IMR-90 (cell line): ENCODE measurements around the gene ANGPTL1. TPM values are rescaled to one million over a fixed set of nuclear protein-coding genes. Genes with fewer than 3 reads are reported as not detected.

Experiments used
- ATAC-seq: fragments of 200-7000 bp; cut with Tn5 transposase; 2 replicates; pipeline ENCODE4 v1.9.1; 2020; ENCODE audit warnings: low read depth, mild to moderate bottlenecking, moderate library complexity
- BruUV-seq: library from RNA; stranded (reverse); fragments of 400-500 nt; replicated peaks from 2 replicates; lab custom pipeline; 2021; lab: Mats Ljungman, UMichigan
- CTCF ChIA-PET: fragments of 300-600 bp; formaldehyde crosslinking; extraction: SDS; loops from one replicate; lab custom pipeline; 2021; ENCODE audit warnings: antibody characterized with exemption; lab: Yijun Ruan, JAX
- POLR2A ChIA-PET: fragments of 300-600 bp; sonication (Branson Sonifier 250); formaldehyde crosslinking; loops from one replicate; lab custom pipeline; 2022; ENCODE audit warnings: antibody characterized with exemption; ENCODE audit not compliant: unreplicated experiment; lab: Charles Lee
- DNase-seq: peaks from one replicate; pipeline ENCODE4 v3.0.0; 2013
- H2AFZ ChIP-seq: replicated peaks from 2 replicates; pipeline ENCODE3; 2013; ENCODE audit warnings: low read length, mild to moderate bottlenecking; ENCODE audit not compliant: poor library complexity
- H2AK5ac ChIP-seq: 2 replicates; pipeline ENCODE4 v1.6.1; 2013; ENCODE audit warnings: low read depth, low read length, inconsistent platforms
- H2AK9ac ChIP-seq: replicated peaks from 2 replicates; pipeline ENCODE3; 2013; ENCODE audit warnings: mild to moderate bottlenecking, low read depth, low read length, moderate library complexity; ENCODE audit not compliant: poor library complexity
- H2BK120ac ChIP-seq: 2 replicates; pipeline ENCODE4 v1.6.1; 2013; ENCODE audit warnings: low read depth, low read length, inconsistent platforms
- H2BK15ac ChIP-seq: 3 replicates; pipeline ENCODE4 v1.6.1; 2013; ENCODE audit warnings: low read depth, low read length, inconsistent platforms
- H2BK20ac ChIP-seq: 2 replicates; pipeline ENCODE4 v1.6.1; 2013; ENCODE audit warnings: low read depth, mild to moderate bottlenecking, inconsistent platforms, low read length, moderate library complexity
- H2BK5ac ChIP-seq: 2 replicates; pipeline ENCODE4 v1.6.1; 2013; ENCODE audit warnings: mild to moderate bottlenecking, low read depth, low read length, inconsistent platforms; ENCODE audit not compliant: poor library complexity, severe bottlenecking
- H3K14ac ChIP-seq: replicated peaks from 2 replicates; pipeline ENCODE4 v1.6.1; 2013; ENCODE audit warnings: low read depth, low read length, inconsistent platforms
- H3K18ac ChIP-seq: 2 replicates; pipeline ENCODE4 v1.6.1; 2013; ENCODE audit warnings: low read depth, low read length, control low read depth
- H3K23ac ChIP-seq: 2 replicates; pipeline ENCODE4 v1.6.1; 2013; ENCODE audit warnings: low read depth, low read length, inconsistent platforms
- H3K27ac ChIP-seq: 2 replicates; pipeline ENCODE4 v1.5.1; 2013; ENCODE audit warnings: mild to moderate bottlenecking, control low read depth, low read length; ENCODE audit not compliant: insufficient read depth
- H3K27me3 ChIP-seq: 2 replicates; pipeline ENCODE4 v1.6.1; 2013; ENCODE audit warnings: low read length; ENCODE audit not compliant: control insufficient read depth, insufficient read depth
- H3K36me3 ChIP-seq: 2 replicates; pipeline ENCODE4 v1.6.1; 2013; ENCODE audit warnings: low read length, mixed read lengths; ENCODE audit not compliant: control insufficient read depth, insufficient read depth
- H3K4ac ChIP-seq: 2 replicates; pipeline ENCODE4 v1.6.1; 2013; ENCODE audit warnings: low read depth, low read length, inconsistent platforms
- H3K4me1 ChIP-seq: 2 replicates; pipeline ENCODE4 v1.6.1; 2013; ENCODE audit warnings: low read length, mixed read lengths; ENCODE audit not compliant: control insufficient read depth, insufficient read depth
- H3K4me2 ChIP-seq: 2 replicates; pipeline ENCODE4 v1.6.1; 2013; ENCODE audit warnings: low read depth, mild to moderate bottlenecking, control low read depth, low read length, moderate library complexity
- H3K4me3 ChIP-seq: 2 replicates; pipeline ENCODE4 v1.5.1; 2013; ENCODE audit warnings: low read depth, mild to moderate bottlenecking, control low read depth, low read length, moderate library complexity; ENCODE audit not compliant: insufficient read depth
- H3K56ac ChIP-seq: 2 replicates; pipeline ENCODE4 v1.6.1; 2013; ENCODE audit warnings: low read length, inconsistent platforms; ENCODE audit not compliant: insufficient read depth; ENCODE audit errors: extremely low read depth
- H3K79me1 ChIP-seq, 2 experiments: 2 replicates each; pipeline ENCODE4 v1.6.1; 2013; ENCODE audit warnings: low read length in 2 of 2, inconsistent platforms in 1 of 2, low read depth in 1 of 2
- H3K9ac ChIP-seq: 2 replicates; pipeline ENCODE4 v1.6.1; 2013; ENCODE audit warnings: low read depth, low read length, control low read depth
- H3K9me1 ChIP-seq: 2 replicates; pipeline ENCODE4 v1.6.1; 2013; ENCODE audit warnings: low read length, inconsistent platforms; ENCODE audit not compliant: insufficient read depth
- H3K9me3 ChIP-seq: 2 replicates; pipeline ENCODE4 v1.6.1; 2013; ENCODE audit warnings: low read length; ENCODE audit not compliant: control insufficient read depth, insufficient read depth
- H4K20me1 ChIP-seq: 2 replicates; pipeline ENCODE4 v1.6.1; 2013; ENCODE audit warnings: low read length, inconsistent platforms; ENCODE audit not compliant: insufficient read depth
- H4K5ac ChIP-seq: 2 replicates; pipeline ENCODE4 v1.6.1; 2013; ENCODE audit warnings: mild to moderate bottlenecking, low read depth, low read length, control low read depth
- H4K8ac ChIP-seq, 2 experiments: 2 replicates each; pipeline ENCODE4 v1.6.1; 2013; ENCODE audit warnings: low read depth in 2 of 2, low read length in 2 of 2, control low read depth in 1 of 2, inconsistent platforms in 1 of 2
- H4K91ac ChIP-seq: 2 replicates; pipeline ENCODE4 v1.6.1; 2013; ENCODE audit warnings: low read depth, low read length, inconsistent platforms; ENCODE audit not compliant: insufficient read depth
- BHLHE40 ChIP-seq: fragments of 150-350 bp; IDR thresholded peaks from 2 replicates; pipeline ENCODE4 v1.6.1; 2016; ENCODE audit warnings: mild to moderate bottlenecking, low read depth, low read length
- CEBPB ChIP-seq: IDR thresholded peaks from 2 replicates; pipeline ENCODE4 v1.6.1; 2012; ENCODE audit warnings: low read depth, low read length, improper control_type of control experiment
- CHD1 ChIP-seq: IDR thresholded peaks from 2 replicates; pipeline ENCODE4 v1.6.1; 2012; ENCODE audit warnings: low read depth, low read length, improper control_type of control experiment
- CTCF ChIP-seq: conservative IDR thresholded peaks from 2 replicates; pipeline ENCODE4 v1.5.1; 2012; ENCODE audit warnings: mild to moderate bottlenecking, low read depth, low read length, improper control_type of control experiment
- ELK1 ChIP-seq: fragments of 150-350 bp; IDR thresholded peaks from 2 replicates; pipeline ENCODE4 v1.6.1; 2016; ENCODE audit warnings: low read depth, mild to moderate bottlenecking, low read length, moderate library complexity, borderline replicate concordance
- FOS ChIP-seq: fragments of 150-350 bp; IDR thresholded peaks from 2 replicates; pipeline ENCODE4 v1.6.1; 2016; ENCODE audit warnings: low read depth, low read length
- MAFK ChIP-seq: IDR thresholded peaks from 2 replicates; pipeline ENCODE4 v1.6.1; 2012; ENCODE audit warnings: low read depth, low read length, improper control_type of control experiment
- MAZ ChIP-seq: IDR thresholded peaks from 2 replicates; pipeline ENCODE4 v1.6.1; 2012; ENCODE audit warnings: low read depth, mild to moderate bottlenecking, low read length, improper control_type of control experiment, moderate library complexity, borderline replicate concordance
- MXI1 ChIP-seq: IDR thresholded peaks from 2 replicates; pipeline ENCODE4 v1.6.1; 2012; ENCODE audit warnings: low read depth, mild to moderate bottlenecking, low read length, moderate library complexity, borderline replicate concordance
- NFE2L2 ChIP-seq: fragments of 150-350 bp; IDR thresholded peaks from 2 replicates; pipeline ENCODE4 v1.6.1; 2016; ENCODE audit warnings: low read depth, mild to moderate bottlenecking, low read length
- POLR2A ChIP-seq: IDR thresholded peaks from 2 replicates; pipeline ENCODE4 v1.6.1; 2012; ENCODE audit warnings: mild to moderate bottlenecking, low read depth, low read length
- RAD21 ChIP-seq: IDR thresholded peaks from 2 replicates; pipeline ENCODE4 v1.6.1; 2012; ENCODE audit warnings: low read length, improper control_type of control experiment
- RCOR1 ChIP-seq: IDR thresholded peaks from 2 replicates; pipeline ENCODE4 v1.6.1; 2012; ENCODE audit warnings: mild to moderate bottlenecking, low read length, improper control_type of control experiment; ENCODE audit not compliant: insufficient replicate concordance
- RFX5 ChIP-seq: IDR thresholded peaks from 2 replicates; pipeline ENCODE4 v1.8.0; 2012; ENCODE audit warnings: low read depth, mild to moderate bottlenecking, low read length, moderate library complexity
- SMC3 ChIP-seq: fragments of 150-350 bp; IDR thresholded peaks from 2 replicates; pipeline ENCODE4 v1.6.1; 2016; ENCODE audit warnings: low read depth, mild to moderate bottlenecking, antibody characterized with exemption, low read length, moderate library complexity
- USF2 ChIP-seq: fragments of 150-350 bp; IDR thresholded peaks from 2 replicates; pipeline ENCODE4 v1.6.1; 2017; ENCODE audit warnings: mild to moderate bottlenecking, antibody characterized with exemption, low read length, low read depth
- WGBS, 2 experiments: methylation state at CpG; one replicate each; pipeline versions ENCODE4 v1.1.5 to v1.1.7; 2013; ENCODE audit warnings: missing lambda C conversion rate in 2 of 2; ENCODE audit not compliant: insufficient read length in 1 of 2; ENCODE audit errors: extremely low coverage in 2 of 2; 5-methylcytosine and 5-hydroxymethylcytosine counted together
- dilution Hi-C: fragments of 300-500 bp; cut with HindIII; formaldehyde crosslinking; loops from one replicate; pipeline ENCODE4 v1.14.3; 2018; ENCODE audit warnings: low sequenced_read_pairs; ENCODE audit not compliant: unreplicated experiment
- in situ Hi-C: fragments of 300-500 bp; cut with MboI; formaldehyde crosslinking; loops from 3 replicates; pipeline ENCODE4 v1.14.3; 2019; ENCODE audit warnings: low sequenced_read_pairs, inconsistent platforms, mixed read lengths
- intact Hi-C: fragments of 100-400 bp; cut with micrococcal nuclease; formaldehyde crosslinking; loops from 2 replicates; pipeline ENCODE4 v1.10.0; 2022
- polyA plus RNA-seq, 3 experiments: library from polyadenylated mRNA; depleted of rRNA; stranded (reverse); fragments of >200 nt; gene quantifications; 2 replicates each; pipeline ENCODE4 v1.2.3, GENCODE V29; 2012; ENCODE audit warnings: low replicate concordance in 1 of 3
- total RNA-seq: library from RNA; depleted of rRNA; stranded (reverse); fragments of >200 nt; gene quantifications from 2 replicates; pipeline ENCODE4 v1.2.3, GENCODE V29; 2012

The ANGPTL1 gene
- total and polyA plus RNA-seq, 2 of the 4 experiments (the other 2 are of a cell fraction), result under 0.01 to 0.03 TPM

- Histone ChIP-seq H4K5ac (no peak overlapping the region), H3K9me3 (no peaks in the 10 kb centered on the region), H2AK5ac (no peak overlapping the region), H3K9ac (no peak overlapping the region), H3K27me3 (no peaks in the 10 kb centered on the region), H2AK9ac (no peak overlapping the region), H4K20me1 (no peaks in the 10 kb centered on the region), H3K56ac (no peak overlapping the region), H4K91ac (no peak overlapping the region), H2BK15ac (no peak overlapping the region), H3K14ac (no peak overlapping the region), H2BK120ac (no peak overlapping the region), H3K27ac (no peak overlapping the region), H3K4me1 (no peaks in the 10 kb centered on the region; the same call in 1 of the 2 replicates), H2BK5ac (no peak overlapping the region), H4K8ac (no peak overlapping the region), H3K4me3 (no peak overlapping the region), H2BK20ac (no peak overlapping the region), H3K4ac (no peak overlapping the region), H3K9me1 (peaks cover 4% of the 10 kb centered on the region), H3K79me1 (peaks cover 2 to 10% of the 10 kb centered on the region in 2 experiments; a peak in 2 of 4 replicates), H2AFZ (no peak overlapping the region), H3K36me3 (peaks cover 23% of the 10 kb centered on the region), H3K4me2 (no peak overlapping the region), H3K18ac (no peak overlapping the region), H3K23ac (no peak overlapping the region)
- DNase-seq (no peak), ATAC-seq (0 out of 2 replicates have a peak, but pooled peaks have one; percentile 27)
- no TSS peak for BruUV-seq
- in situ Hi-C loops (no loop called here), intact Hi-C loops (no loop called here), dilution Hi-C loops (no loop called here)
- WGBS, 2 experiments, result 44% methylated on average over 4 of the region's 6 CpGs; no CpG with 5 or more reads in 1 of the 2 experiments
- CTCF ChIA-PET, result interaction anchor here (0.6 to 1.1 kb wide), 3 partner anchors 33 to 994 kb away, joined by 3 to 4 read pairs (median 3); no protein-coding TSS in a partner anchor
- TF ChIP-seq USF2, result no peak
- no peak for TF ChIP-seq FOS
- no peak for TF ChIP-seq CTCF
- no peak for TF ChIP-seq MAZ
- no peak for TF ChIP-seq NFE2L2
- no peak for TF ChIP-seq RCOR1
- no peak for TF ChIP-seq BHLHE40
- no peak for TF ChIP-seq CHD1
- TF ChIP-seq MXI1, result no peak
- TF ChIP-seq RAD21, result no peak
- TF ChIP-seq ELK1, result no peak
- TF ChIP-seq CEBPB, result no peak
- no peak for TF ChIP-seq MAFK
- TF ChIP-seq RFX5, result no peak
- TF ChIP-seq POLR2A, result no peak
- no peak for TF ChIP-seq SMC3
- POLR2A ChIA-PET, result no interaction called here
Measured at GRCh38 chr1:178918308-178918707, 47.4 kb upstream of the ANGPTL1 start.
